Fibroblast of peridontal ligament (primary cell): ENCODE results near the gene NDUFB10.

Experiments
- DNase-seq: peaks from one replicate; pipeline ENCODE4 v3.0.0-alpha.2; 2010; ENCODE audit errors: extremely low read depth

Gene NDUFB10

GRCh38 chr16:1971796-1972489 lies 12.6 kb downstream of the NDUFB10 start, which contains the start of gene TBL3:
TBL3 (plus strand) TSS chr16:1972053; CDS start chr16:1972165, 112 bp downstream.
- DNase-seq, result peak; percentile 89

DNA sequence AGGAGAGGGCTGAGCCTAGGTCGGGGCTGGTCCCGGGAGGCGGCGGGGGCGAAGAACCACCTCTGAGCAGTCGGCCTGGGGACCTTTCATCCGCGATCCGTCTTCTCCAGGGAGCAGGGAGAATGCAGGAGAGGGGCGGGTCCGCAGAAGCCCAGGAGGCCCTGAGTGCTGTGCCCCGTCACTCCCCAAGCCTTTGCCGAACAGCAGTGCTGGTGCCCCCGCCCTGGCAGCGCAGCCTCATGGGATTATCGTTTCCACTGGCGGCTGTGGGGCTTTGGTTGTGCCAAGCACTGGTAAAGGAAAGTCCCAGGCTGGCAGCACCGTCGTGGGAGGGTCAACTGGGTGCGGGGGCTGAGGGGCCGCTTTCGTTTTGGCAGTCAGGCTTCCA lies 13.1 kb downstream of the NDUFB10 start:
- no peak for DNase-seq

GRCh38 chr16:1973461-1974156 lies 14.3 kb downstream of the NDUFB10 start:
- DNase-seq, result no peak

GRCh38 chr16:1974157-1975070 lies 15.1 kb downstream of the NDUFB10 start:
- DNase-seq, result no peak

GRCh38 chr16:1975432-1976215 lies 16.3 kb downstream of the NDUFB10 start:
- no peak for DNase-seq

DNA sequence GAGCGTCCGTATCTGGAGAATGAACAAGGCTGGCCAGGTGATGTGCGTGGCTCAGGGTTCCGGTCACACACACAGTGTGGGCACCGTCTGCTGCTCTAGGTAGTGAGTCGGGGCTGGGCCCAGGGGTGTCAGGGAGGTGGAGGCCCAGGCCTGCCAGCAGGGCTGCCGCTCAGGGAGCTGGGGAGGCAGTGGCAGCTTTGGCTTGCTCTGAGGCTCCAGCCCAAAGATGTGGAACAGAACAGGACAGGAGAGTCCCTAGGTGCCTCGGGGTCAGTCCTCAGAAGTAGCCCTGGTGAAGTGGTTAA lies 16.8 kb downstream of the NDUFB10 start:
- no peak for DNase-seq

DNA sequence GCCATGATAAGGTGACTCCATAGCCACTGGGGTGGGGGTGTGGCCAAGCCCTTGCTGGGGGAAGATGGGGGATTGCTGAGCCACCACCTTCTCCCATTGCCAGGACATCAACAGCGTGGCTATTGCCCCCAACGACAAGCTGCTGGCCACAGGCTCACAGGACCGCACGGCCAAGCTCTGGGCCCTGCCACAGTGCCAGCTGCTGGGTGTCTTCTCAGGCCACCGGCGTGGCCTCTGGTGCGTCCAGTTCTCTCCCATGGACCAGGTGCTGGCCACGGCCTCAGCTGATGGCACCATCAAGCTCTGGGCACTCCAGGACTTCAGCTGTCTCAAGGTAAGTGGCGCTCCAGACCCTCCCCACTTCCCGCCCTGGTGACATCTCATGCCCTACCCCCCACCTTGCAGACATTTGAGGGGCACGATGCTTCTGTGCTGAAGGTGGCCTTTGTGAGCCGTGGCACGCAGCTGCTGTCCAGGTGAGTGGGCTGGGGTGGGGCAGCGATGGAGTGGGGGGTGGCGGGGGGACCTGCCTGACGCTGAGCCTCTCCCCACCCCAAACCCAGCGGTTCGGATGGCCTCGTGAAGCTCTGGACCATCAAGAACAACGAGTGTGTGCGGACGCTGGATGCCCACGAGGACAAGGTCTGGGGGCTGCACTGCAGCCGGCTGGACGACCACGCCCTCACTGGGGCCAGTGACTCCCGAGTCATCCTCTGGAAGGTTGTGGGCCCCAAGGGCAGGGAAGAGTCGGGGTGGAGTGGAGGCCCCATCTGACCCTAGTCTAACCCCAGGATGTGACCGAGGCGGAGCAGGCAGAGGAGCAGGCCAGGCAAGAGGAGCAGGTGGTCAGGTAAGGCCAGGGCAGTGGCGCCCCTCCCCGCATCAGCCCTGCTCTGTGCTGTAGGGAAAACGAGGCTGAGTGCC lies 17.9 kb downstream of the NDUFB10 start:
- DNase-seq, result no peak

DNA sequence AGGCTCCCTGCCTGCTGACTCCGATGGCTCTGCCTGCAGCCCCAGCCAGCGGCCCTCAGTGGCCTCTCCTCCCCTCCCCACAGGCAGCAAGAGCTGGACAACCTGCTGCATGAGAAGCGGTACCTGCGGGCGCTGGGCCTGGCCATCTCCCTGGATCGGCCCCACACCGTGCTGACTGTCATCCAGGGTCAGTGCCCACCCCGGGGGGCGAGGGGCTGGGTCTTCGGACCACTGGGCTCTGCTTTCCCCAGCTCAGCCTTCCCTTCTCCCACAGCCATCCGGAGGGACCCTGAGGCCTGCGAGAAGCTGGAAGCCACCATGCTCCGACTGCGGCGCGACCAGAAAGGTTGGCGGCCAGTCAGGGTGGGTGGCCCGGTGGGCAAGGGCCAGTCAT lies 18.5 kb downstream of the NDUFB10 start:
- no peak for DNase-seq

GRCh38 chr16:1978476-1979120 lies 19.3 kb downstream of the NDUFB10 start:
- no peak for DNase-seq

DNA sequence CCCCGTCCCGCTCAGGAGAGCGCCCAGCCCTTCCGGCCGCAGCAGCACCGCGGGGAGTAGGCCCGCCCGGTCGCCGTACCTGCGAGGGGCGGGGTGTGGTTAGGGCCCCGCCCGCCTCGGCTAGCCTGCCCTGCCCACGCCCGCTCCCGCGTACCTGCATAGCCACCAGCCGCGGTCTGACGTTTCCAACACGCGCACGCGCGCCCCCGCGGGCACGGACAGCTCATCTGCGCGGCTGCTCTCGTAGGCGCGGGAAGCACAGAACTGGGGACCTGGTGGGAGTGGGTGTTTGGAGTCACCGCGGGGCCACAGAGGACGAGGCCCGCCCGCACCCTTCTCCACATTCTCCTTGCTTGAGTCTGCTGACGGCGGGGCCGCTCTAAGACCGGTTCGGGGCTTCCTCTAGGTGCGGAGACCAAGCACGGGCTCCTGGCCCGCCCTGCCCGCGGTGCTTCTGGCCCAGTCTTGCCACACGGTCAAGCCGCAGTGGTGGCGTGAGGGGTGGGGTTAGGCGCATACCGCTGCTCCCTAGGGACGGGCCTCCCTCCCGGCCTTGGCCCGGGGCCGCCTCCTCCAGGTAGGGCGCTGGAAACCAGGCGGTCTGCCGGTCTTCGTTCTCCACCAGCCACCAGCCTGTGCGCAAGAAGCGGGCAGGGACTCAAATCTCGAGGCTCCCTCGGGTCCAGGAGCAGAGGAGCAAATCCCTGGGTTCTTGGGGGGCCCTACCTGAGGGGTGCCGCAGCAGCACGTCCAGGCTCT lies 20.1 kb downstream of the NDUFB10 start:
- DNase-seq, result no peak

DNA sequence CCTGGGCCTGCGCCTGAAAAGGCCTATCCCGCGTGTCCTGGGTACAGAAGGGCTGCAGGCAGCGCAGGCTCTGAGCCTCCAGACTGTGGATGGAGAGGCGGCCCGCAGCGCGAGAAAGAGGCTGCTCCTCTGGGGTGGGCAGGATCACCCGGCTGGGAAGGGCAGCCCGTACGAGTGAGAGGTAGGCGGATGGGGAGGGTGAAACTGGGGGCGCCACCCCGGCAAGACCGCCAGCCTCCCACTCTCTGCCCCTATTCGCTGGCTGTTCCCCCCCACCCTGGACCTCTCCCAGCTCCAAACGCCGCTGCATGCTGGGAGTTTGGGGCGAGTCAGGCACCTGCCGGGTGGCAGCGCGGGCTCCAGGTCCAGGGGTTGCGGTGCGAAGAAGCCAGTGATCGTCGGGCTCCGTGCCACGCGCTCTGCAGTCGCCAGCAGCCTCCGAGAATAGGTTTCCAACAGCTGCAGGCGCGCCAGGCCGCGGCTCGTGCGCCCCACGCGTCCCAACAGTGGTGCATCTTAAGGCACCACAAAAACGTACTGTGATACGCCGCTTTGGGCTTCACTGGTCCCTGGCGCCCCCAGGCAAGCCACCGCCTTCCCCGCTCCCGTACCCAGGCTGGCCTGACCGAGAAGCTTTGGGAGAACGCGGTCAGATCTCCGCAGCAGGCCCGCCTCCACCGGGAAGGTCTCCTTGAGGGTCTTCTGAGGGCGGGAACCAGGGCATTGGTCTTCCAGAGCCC lies 20.9 kb downstream of the NDUFB10 start:
- no peak for DNase-seq

- no peak for DNase-seq
Observed at GRCh38 chr16:1980770-1981087, 21.4 kb downstream of the NDUFB10 start.

DNA sequence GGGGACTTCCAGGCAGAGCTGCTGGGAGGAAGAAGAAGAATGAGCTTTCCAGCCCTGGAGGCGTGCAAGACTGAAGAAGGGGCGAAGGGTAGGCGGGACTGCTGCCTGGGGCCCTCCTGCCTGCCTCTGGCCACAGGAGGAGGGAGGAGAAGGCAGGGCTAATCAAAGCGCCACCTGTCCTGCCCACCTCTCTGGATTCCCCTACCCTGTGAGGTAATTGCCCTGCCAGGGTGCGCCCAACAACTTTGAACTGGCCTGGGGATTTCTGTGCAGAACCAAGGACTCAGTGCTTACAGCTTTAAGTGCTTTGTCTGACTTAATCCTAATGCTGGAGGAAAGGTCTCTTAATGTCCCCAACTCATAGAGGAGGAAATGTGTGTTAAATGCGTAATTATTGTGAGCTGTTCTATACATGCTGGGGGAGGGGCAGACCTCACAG lies 22.1 kb downstream of the NDUFB10 start, which contains the start of gene NOXO1:
NOXO1 (minus strand) TSS at position 72 of the 439 bp plus-strand sequence. CDS start 290 bp downstream, outside the sequence.
- no peak for DNase-seq

GRCh38 chr16:1982013-1982433 lies 22.7 kb downstream of the NDUFB10 start:
- DNase-seq, result no peak

DNA sequence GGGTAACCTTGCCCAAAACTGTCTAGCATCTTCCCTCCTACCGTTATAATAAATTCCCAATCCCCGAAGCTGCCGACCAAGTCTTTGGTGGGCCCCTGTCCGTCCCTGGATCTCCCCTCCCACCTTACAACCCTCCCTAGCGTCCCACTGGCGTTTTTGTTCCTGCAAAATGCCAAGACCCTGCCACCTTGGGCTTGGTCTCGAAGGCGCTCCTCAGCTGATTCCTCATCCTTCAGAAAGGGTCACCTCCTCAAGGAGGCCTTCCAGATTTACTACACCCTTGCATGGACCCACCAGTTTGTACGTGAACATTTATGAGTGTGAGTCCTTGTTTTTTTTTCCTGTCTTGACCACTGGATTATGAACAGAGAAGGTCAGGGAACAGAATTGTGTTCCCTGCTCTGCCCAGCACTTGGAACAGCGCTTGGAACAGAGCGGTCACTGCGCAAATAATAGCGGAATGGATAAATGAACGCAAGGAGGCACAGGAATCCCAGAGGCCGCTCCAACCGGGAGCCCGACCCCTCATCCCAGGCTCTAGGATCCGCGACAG lies 23.7 kb downstream of the NDUFB10 start:
- DNase-seq, result no peak

DNA sequence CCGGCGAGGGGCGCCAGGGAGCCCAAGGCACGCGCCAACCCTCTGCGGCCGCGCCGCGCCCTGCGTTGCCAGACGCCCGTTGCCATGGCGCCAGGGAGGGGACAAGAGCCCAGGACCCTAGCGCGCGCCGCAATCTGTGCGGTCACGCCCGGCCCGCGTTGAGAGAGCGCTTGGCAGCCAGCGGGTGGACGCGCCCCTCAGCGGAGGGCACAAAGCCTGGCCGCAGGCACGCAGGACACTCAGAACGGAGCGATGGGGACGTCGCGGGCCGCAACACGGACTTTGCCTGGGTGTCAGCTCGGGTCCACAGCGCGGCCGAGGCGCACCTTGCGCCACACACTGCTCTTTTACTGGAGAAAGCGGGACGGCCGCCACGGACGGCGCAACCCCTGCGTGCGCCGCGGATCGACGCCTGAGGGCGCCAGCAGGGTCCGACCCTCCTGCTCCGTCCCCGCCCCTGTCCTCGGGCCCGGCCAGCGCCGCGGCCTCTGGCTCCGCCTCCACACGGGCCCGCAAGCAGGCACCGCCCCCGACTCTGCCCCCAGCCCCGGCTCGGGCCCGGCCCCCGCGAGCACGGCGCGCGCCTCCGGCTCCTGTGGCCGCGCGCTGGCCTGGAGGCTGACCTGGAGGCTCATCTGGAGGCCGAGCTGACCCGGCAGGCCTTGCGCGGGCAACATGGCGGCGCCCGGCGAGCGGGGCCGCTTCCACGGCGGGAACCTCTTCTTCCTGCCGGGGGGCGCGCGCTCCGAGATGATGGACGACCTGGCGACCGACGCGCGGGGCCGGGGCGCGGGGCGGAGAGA lies 24.4 kb downstream of the NDUFB10 start, which contains the start of gene GFER:
GFER (plus strand) TSS at position 650 of the 803 bp plus-strand sequence; CDS start at position 676, 26 bp downstream.
- DNase-seq, result peak; percentile 88
